GM18507 (cell line): ENCODE data around the gene ZNF35.
"Not testable (repeated sequence)": the region's sequence is repeated elsewhere in the genome, so short reads cannot be mapped to it uniquely, and the experiment has no call there.

Source experiments
- DNase-seq: peaks from one replicate; pipeline ENCODE4 v3.0.0; 2011; ENCODE audit warnings: low read depth; ENCODE audit not compliant: insufficient read length; ENCODE audit errors: extremely low spot score
- FAIRE-seq: peaks from 2 replicates; lab custom pipeline; 2011; peaks lifted over from hg19 to GRCh38; lab: Jason Lieb, UNC

Gene ZNF35

GRCh38 chr3:44648564-44649229 lies at the start of gene ZNF35:
TSS of gene ZNF35 (plus strand) at chr3:44648732. CDS start at chr3:44651068, 2,336 bp downstream.
- DNase-seq: peak; percentile 79

GRCh38 chr3:44601749-44602148 lies 46.8 kb upstream of the ZNF35 start:
- DNase-seq (no peak), FAIRE-seq (no peak)

More at GRCh38 chr3:44648564-44649229, at the start of gene ZNF35:
- FAIRE-seq: peak; percentile 92

GRCh38 chr3:44612678-44613077 lies 35.9 kb upstream of the ZNF35 start:
- no peak for DNase-seq
- FAIRE-seq: no peak

GRCh38 chr3:44624749-44625480 lies 23.6 kb upstream of the ZNF35 start, which contains the start of gene ZNF197:
TSS of gene ZNF197 (plus strand) at chr3:44625036. CDS start at chr3:44629155, 4,119 bp downstream.
- peak; percentile 92 for FAIRE-seq
- DNase-seq: peak; percentile 54

GRCh38 chr3:44628716-44629115 lies 19.8 kb upstream of the ZNF35 start:
- FAIRE-seq: no peak

GRCh38 chr3:44632193-44632592 lies 16.3 kb upstream of the ZNF35 start:
- DNase-seq (no peak), FAIRE-seq (no peak)

More at GRCh38 chr3:44628716-44629115, 19.8 kb upstream of the ZNF35 start:
- no peak for DNase-seq

- FAIRE-seq: no peak
- no peak for DNase-seq
These were observed 6.2 kb upstream of the ZNF35 start for GRCh38 chr3:44642337-44642736.

GRCh38 chr3:44643024-44643423 lies 5.5 kb upstream of the ZNF35 start:
- no peak for DNase-seq
- no peak for FAIRE-seq

GRCh38 chr3:44647771-44648170 lies 761 bp upstream of the ZNF35 start:
- DNase-seq (no peak), FAIRE-seq (no peak)

GRCh38 chr3:44649709-44650108 lies 1.2 kb downstream of the ZNF35 start:
- DNase-seq (no peak), FAIRE-seq (no peak)

GRCh38 chr3:44654039-44654438 lies 5.5 kb downstream of the ZNF35 start:
- DNase-seq: no peak
- no peak for FAIRE-seq

- DNase-seq (no peak), FAIRE-seq (no peak)
These were observed 10.5 kb downstream of the ZNF35 start for GRCh38 chr3:44659015-44659414.

GRCh38 chr3:44659434-44659833 lies 10.9 kb downstream of the ZNF35 start:
- no peak for FAIRE-seq
- no peak for DNase-seq

- DNase-seq (no peak), FAIRE-seq (no peak)
These were observed 12.7 kb downstream of the ZNF35 start for GRCh38 chr3:44661189-44661588.

GRCh38 chr3:44665173-44665572 lies 16.6 kb downstream of the ZNF35 start:
- FAIRE-seq (no peak), DNase-seq (no peak)

GRCh38 chr3:44666346-44666745 lies 17.8 kb downstream of the ZNF35 start:
- FAIRE-seq: no peak
- DNase-seq: no peak

- FAIRE-seq (no peak), DNase-seq (no peak)
These were observed 21.2 kb downstream of the ZNF35 start for GRCh38 chr3:44669760-44670159.

GRCh38 chr3:44673466-44673865 lies 24.9 kb downstream of the ZNF35 start:
- not testable (repeated sequence) for DNase-seq, FAIRE-seq

- DNase-seq: no peak
- no peak for FAIRE-seq
These were observed 25.7 kb downstream of the ZNF35 start for GRCh38 chr3:44674211-44674610.

GRCh38 chr3:44678480-44679116 lies 30.1 kb downstream of the ZNF35 start:
- FAIRE-seq (no peak), DNase-seq (no peak)
